Measurements from ENCODE around the gene PRPF40B.

The PRPF40B gene

DNA sequence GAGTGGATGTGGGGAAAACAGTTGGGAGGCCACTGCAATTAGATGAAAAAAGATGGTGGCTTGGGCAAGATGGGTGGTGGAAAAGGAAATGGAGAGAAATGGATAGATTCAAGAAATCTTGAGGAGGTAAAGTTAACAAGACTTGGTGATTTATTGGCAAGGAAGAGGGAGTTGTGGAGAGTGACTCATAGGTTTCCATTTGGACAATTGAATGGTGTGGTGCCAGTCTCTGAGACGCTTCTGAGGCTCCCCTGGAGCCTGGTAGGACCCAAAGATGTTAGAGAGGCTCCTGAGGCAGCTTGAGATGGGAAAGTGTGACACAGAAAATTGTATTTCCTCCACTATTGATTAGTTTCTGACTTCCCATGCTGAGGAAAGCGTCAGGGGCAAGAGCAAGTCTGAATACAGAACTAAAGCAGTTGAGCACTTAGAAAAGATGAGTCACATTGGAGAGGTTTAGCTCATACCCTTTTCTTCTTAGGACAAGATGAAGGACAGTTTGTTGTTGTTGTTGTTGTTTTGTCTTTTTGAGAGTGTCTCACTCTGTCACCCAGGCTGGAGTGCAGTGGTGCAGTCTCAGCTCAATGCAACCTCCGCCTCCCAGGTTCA, 4.5 kb downstream of the PRPF40B start:
- Histone ChIP-seq H3K9ac (ENCODE audit: low read depth, low read length) (no peak overlapping the region), H3K4me1 (ENCODE audit: control insufficient read depth, insufficient read depth, low read length) (0 out of 2 replicates have a peak, but pooled peaks cover 3% of the 10 kb centered on the region), H3K4me3 (ENCODE audit: low read depth, low read length) (no peak overlapping the region), H3K27ac (ENCODE audit: low read depth, low read length) (no peak overlapping the region), H3K36me3 (ENCODE audit: control insufficient read depth, insufficient read depth, low read length) (peaks cover 8% of the 10 kb centered on the region; the same call in 1 of the 2 replicates), H3K27me3 (ENCODE audit: control insufficient read depth, insufficient read depth, low read length) (no peaks in the 10 kb centered on the region), H3K9me3 (ENCODE audit: control insufficient read depth, insufficient read depth, low read length) (no peaks in the 10 kb centered on the region)

DNA sequence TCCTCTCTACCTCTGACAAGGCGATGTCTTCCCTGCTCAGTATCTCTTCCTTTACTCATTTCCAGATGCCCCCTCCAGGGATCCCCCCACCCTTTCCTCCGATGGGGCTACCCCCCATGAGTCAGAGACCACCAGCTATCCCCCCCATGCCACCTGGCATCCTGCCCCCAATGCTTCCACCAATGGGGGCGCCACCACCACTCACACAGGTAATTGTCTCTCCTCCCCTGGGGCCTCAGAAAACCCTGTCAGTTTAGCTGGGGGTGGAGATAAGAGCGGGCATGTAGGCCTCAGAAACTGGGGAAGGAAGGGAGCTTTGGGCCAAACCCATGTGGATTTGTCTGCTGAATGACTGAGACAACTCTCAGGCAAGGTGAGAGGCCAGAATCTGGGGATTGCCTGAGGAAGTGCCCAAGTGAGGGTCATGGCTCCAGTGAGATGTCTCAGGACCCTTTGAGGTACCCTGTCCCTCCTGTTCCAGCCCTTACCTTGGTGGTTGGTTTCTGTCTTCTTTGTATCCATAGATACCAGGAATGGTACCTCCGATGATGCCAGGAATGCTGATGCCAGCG, 8.1 kb downstream of the PRPF40B start:
- Histone ChIP-seq H3K9me3 (ENCODE audit: control insufficient read depth, insufficient read depth, low read length) (no peaks in the 10 kb centered on the region), H3K9ac (ENCODE audit: low read depth, low read length) (no peak overlapping the region), H3K4me3 (ENCODE audit: low read depth, low read length) (no peak overlapping the region), H3K4me1 (ENCODE audit: control insufficient read depth, insufficient read depth, low read length) (no peaks in the 10 kb centered on the region), H3K36me3 (ENCODE audit: control insufficient read depth, insufficient read depth, low read length) (peaks cover 25% of the 10 kb centered on the region; the same call in 1 of the 2 replicates), H3K27me3 (ENCODE audit: control insufficient read depth, insufficient read depth, low read length) (no peaks in the 10 kb centered on the region), H3K27ac (ENCODE audit: low read depth, low read length) (no peak overlapping the region)

DNA sequence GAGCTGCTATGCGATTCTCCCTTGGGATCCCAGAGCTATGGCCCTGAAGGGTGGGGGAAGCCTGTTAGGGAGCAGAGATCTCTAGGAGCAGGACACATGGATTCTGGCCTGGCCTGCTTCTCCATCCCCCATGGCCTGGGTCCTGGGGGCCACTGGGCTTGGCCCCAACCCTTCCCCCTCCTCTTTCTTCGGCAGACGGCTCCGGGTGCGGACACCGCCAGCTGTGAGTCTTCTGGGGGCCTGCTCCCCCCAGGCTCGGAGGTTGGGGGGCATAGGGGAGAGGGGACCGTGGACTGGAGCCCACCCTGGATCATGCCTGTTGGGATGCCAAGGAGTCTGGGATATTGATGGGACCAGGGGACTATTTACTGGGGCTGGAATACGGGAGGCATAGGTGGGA, 9.0 kb downstream of the PRPF40B start:
- H3K9ac ChIP-seq (ENCODE audit: low read depth, low read length) = no peak overlapping the region
- peaks cover 10% of the 10 kb centered on the region for H3K4me1 ChIP-seq (ENCODE audit: control insufficient read depth, insufficient read depth, low read length)
- H3K27ac ChIP-seq (ENCODE audit: low read depth, low read length) = no peak overlapping the region
- no peaks in the 10 kb centered on the region for H3K27me3 ChIP-seq (ENCODE audit: control insufficient read depth, insufficient read depth, low read length)
- H3K36me3 ChIP-seq (ENCODE audit: control insufficient read depth, insufficient read depth, low read length) = peaks cover 25% of the 10 kb centered on the region; the same call in 1 of the 2 replicates
- no peak overlapping the region for H3K4me3 ChIP-seq (ENCODE audit: low read depth, low read length)
- no peaks in the 10 kb centered on the region for H3K9me3 ChIP-seq (ENCODE audit: control insufficient read depth, insufficient read depth, low read length)

DNA sequence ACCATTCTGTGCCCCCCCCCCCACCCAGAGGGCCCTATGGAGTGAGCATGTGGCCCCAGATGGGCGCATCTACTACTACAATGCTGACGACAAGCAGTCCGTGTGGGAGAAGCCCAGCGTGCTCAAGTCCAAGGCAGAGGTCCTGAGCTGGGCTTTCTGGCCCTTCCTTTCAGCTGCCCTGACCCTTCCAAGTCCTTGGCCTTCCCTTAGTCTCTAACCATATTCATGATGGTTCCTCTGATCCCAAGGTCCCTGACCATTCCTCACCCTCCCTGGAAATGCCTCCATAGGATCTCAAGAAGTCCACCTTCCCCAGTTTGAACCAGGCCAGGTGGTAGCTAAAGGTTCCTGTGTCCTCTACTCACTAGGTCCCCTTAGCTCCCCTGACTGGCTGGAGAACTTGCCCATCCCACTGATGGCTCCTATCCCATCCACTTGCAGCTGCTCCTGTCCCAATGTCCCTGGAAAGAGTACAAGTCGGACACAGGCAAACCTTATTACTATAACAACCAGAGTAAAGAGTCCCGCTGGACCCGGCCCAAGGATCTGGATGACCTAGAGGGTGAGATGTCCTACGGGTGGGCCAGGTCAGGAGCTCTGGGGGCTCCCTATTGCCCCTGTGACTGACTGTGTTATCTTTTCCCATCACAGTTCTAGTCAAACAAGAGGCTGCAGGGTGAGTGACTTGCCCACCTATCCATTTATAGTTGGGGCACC, 9.8 kb downstream of the PRPF40B start:
- Histone ChIP-seq H3K4me1 (ENCODE audit: control insufficient read depth, insufficient read depth, low read length) (peaks cover 15% of the 10 kb centered on the region), H3K27ac (ENCODE audit: low read depth, low read length) (no peak overlapping the region), H3K4me3 (ENCODE audit: low read depth, low read length) (no peak overlapping the region), H3K9ac (ENCODE audit: low read depth, low read length) (no peak overlapping the region), H3K36me3 (ENCODE audit: control insufficient read depth, insufficient read depth, low read length) (peaks cover 30% of the 10 kb centered on the region), H3K9me3 (ENCODE audit: control insufficient read depth, insufficient read depth, low read length) (no peaks in the 10 kb centered on the region), H3K27me3 (ENCODE audit: control insufficient read depth, insufficient read depth, low read length) (no peaks in the 10 kb centered on the region)

DNA sequence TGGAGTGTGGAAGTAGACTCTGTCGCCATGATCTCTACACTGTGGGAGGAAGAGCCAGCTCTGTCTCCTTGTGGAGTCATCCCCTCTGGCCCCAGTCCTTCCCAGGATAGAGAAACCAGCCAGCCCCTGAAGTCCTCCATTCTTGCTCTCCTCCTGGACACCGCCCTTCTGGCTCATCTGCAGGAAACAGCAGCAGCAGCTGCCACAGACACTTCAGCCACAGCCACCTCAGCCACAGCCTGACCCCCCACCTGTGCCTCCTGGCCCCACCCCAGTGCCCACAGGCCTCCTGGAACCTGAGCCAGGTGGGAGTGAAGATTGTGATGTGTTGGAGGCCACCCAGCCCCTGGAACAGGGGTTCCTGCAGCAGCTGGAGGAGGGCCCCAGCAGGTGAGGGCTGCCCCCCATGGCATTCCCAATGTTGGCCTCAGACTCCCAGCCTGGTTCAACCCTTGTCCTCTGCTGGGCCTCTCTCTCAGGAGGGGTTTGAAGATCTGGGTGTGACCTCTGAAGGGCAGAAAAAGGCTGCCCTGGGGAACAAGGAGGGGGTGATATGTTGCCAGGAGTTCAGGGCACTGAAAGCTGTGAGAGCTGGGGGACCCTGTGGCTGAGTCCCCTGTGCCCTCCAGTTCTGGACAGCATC, 10.5 kb downstream of the PRPF40B start:
- no peaks in the 10 kb centered on the region for H3K27me3 ChIP-seq (ENCODE audit: control insufficient read depth, insufficient read depth, low read length)
- no peak overlapping the region for H3K4me3 ChIP-seq (ENCODE audit: low read depth, low read length)
- no peak overlapping the region for H3K9ac ChIP-seq (ENCODE audit: low read depth, low read length)
- no peaks in the 10 kb centered on the region for H3K9me3 ChIP-seq (ENCODE audit: control insufficient read depth, insufficient read depth, low read length)
- peaks cover 36% of the 10 kb centered on the region for H3K36me3 ChIP-seq (ENCODE audit: control insufficient read depth, insufficient read depth, low read length)
- H3K27ac ChIP-seq (ENCODE audit: low read depth, low read length) = no peak overlapping the region
- H3K4me1 ChIP-seq (ENCODE audit: control insufficient read depth, insufficient read depth, low read length) = peaks cover 15% of the 10 kb centered on the region

DNA sequence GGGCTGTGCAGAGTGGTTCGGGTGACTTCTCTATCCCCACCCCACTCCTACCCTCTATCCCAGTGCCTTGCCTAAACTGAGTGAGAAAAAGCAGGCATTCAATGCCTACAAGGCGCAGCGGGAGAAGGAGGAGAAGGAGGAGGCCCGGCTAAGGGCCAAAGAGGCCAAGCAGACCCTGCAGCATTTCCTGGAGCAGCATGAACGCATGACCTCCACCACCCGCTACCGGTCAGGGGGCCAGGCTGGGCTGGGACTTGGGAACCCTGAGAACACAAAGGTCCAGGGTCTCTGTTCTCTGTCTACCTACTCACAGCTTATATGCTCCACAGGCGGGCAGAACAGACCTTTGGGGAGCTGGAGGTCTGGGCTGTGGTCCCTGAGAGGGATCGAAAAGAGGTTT, 11.7 kb downstream of the PRPF40B start:
- Histone ChIP-seq H3K27me3 (ENCODE audit: control insufficient read depth, insufficient read depth, low read length) (no peaks in the 10 kb centered on the region), H3K27ac (ENCODE audit: low read depth, low read length) (no peak overlapping the region), H3K4me3 (ENCODE audit: low read depth, low read length) (no peak overlapping the region), H3K4me1 (ENCODE audit: control insufficient read depth, insufficient read depth, low read length) (peaks cover 15% of the 10 kb centered on the region), H3K9ac (ENCODE audit: low read depth, low read length) (no peak overlapping the region), H3K9me3 (ENCODE audit: control insufficient read depth, insufficient read depth, low read length) (no peaks in the 10 kb centered on the region), H3K36me3 (ENCODE audit: control insufficient read depth, insufficient read depth, low read length) (peaks cover 36% of the 10 kb centered on the region)

DNA sequence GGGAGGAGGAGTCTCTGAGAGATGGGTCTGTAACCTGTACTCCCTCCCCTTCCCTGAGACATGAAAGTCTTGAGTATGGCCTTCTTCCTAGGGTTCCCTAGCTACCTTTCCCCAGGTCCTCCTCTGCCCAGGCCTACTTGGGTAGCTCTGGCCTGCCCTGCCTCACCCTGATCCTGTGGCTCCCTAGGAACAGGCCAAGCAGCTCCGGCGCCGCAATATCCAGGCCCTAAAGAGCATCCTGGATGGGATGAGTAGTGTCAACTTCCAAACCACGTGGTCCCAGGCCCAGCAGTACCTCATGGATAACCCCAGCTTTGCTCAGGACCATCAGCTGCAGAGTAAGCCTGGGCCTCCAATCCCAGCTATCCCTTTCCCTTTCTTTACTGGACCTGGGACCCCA, 12.3 kb downstream of the PRPF40B start:
- H3K4me1 ChIP-seq (ENCODE audit: control insufficient read depth, insufficient read depth, low read length) = peaks cover 15% of the 10 kb centered on the region
- no peak overlapping the region for H3K4me3 ChIP-seq (ENCODE audit: low read depth, low read length)
- H3K27ac ChIP-seq (ENCODE audit: low read depth, low read length) = no peak overlapping the region
- H3K9ac ChIP-seq (ENCODE audit: low read depth, low read length) = no peak overlapping the region
- H3K36me3 ChIP-seq (ENCODE audit: control insufficient read depth, insufficient read depth, low read length) = peaks cover 36% of the 10 kb centered on the region
- no peaks in the 10 kb centered on the region for H3K9me3 ChIP-seq (ENCODE audit: control insufficient read depth, insufficient read depth, low read length)
- no peaks in the 10 kb centered on the region for H3K27me3 ChIP-seq (ENCODE audit: control insufficient read depth, insufficient read depth, low read length)

DNA sequence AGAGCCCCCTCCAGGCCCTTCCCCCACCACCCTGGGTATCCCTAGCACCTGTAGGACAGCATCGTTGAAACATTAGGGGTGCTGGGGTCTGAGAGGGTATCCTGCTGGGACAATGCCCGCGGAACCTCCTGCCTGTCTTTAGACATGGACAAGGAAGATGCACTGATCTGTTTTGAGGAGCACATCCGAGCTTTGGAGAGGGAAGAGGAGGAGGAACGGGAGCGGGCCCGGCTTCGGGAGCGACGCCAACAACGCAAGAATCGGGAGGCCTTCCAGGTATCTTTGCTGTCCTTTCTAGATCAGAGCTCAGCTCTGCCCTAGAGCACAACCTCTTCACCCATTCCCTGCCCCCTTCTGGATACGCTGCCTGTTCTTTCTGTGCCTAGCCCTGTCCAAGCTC, 13.2 kb downstream of the PRPF40B start:
- H3K27ac ChIP-seq (ENCODE audit: low read depth, low read length) = peak overlapping the region; percentile 30
- H3K4me1 ChIP-seq (ENCODE audit: control insufficient read depth, insufficient read depth, low read length) = peaks cover 15% of the 10 kb centered on the region
- no peak overlapping the region for H3K4me3 ChIP-seq (ENCODE audit: low read depth, low read length)
- H3K9me3 ChIP-seq (ENCODE audit: control insufficient read depth, insufficient read depth, low read length) = no peaks in the 10 kb centered on the region
- H3K36me3 ChIP-seq (ENCODE audit: control insufficient read depth, insufficient read depth, low read length) = peaks cover 36% of the 10 kb centered on the region
- H3K27me3 ChIP-seq (ENCODE audit: control insufficient read depth, insufficient read depth, low read length) = no peaks in the 10 kb centered on the region
- H3K9ac ChIP-seq (ENCODE audit: low read depth, low read length) = no peak overlapping the region

DNA sequence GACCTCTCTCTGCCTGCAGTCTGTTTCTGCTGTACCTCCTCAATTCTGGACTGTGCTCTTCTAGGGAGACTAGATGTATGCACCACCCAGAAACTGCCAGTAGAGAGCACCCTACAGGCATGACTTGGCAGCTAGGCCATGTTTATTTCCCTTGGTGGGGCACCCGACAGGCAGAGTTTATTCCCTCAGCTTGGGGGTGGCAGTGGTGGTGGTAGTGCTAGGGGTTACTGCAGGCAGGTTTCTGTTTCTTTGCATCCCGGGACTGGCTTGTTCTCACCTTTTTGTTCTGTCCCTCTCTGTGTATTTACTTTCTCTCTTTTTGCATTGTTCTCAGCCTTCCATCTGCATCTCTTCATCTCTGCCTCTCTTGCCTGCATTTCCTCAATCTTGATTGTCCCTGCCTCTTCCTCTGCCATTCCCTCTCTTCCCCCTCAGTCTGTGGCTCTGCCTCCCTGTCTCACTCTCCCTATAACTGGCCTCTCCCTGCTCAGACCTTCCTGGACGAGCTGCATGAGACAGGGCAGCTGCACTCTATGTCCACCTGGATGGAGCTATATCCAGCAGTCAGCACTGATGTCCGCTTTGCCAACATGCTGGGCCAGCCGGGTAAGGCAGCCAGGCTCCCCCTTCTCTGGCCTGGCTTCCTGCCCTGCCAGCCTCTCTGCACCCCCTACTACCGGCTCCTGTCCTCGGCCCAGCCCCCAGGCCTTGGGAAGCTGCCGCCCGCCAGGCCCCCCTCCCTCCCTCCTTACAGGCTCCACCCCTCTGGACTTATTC, 13.8 kb downstream of the PRPF40B start:
- Histone ChIP-seq H3K9me3 (ENCODE audit: control insufficient read depth, insufficient read depth, low read length) (no peaks in the 10 kb centered on the region), H3K27me3 (ENCODE audit: control insufficient read depth, insufficient read depth, low read length) (no peaks in the 10 kb centered on the region), H3K4me3 (ENCODE audit: low read depth, low read length) (no peak overlapping the region), H3K4me1 (ENCODE audit: control insufficient read depth, insufficient read depth, low read length) (peaks cover 15% of the 10 kb centered on the region), H3K36me3 (ENCODE audit: control insufficient read depth, insufficient read depth, low read length) (peaks cover 36% of the 10 kb centered on the region), H3K27ac (ENCODE audit: low read depth, low read length) (peak overlapping the region; percentile 57), H3K9ac (ENCODE audit: low read depth, low read length) (0 out of 2 replicates have a peak overlapping the region, but pooled peaks have one; percentile 22)

DNA sequence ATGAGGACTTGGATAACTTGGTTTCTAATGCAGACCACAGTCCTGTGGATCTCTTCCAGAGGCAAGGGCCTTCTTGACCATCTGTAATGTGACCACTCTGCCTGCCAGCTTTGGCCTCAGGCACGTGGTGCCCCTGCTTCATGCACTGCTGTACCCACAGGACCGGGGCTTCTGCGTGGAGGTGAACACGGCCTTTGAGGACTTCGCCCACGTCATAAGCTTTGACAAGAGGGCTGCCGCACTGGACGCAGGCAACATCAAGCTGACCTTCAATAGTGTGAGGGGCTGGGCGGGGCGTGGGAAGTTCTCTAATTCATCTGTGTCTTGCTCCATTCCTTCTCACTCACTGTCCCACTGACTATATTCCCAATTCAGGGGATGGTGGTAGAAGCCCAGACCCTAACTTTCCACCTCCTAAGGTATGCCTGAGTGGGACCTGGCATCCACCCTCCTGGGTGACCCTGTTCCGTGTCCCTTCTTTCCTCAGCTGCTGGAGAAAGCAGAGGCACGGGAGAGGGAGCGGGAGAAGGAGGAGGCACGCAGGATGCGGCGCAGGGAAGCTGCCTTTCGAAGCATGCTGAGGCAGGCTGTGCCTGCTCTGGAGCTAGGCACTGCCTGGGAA, 18.5 kb downstream of the PRPF40B start:
- Histone ChIP-seq H3K4me1 (ENCODE audit: control insufficient read depth, insufficient read depth, low read length) (peaks cover 10% of the 10 kb centered on the region), H3K4me3 (ENCODE audit: low read depth, low read length) (no peak overlapping the region), H3K9ac (ENCODE audit: low read depth, low read length) (no peak overlapping the region), H3K27ac (ENCODE audit: low read depth, low read length) (no peak overlapping the region), H3K27me3 (ENCODE audit: control insufficient read depth, insufficient read depth, low read length) (no peaks in the 10 kb centered on the region), H3K9me3 (ENCODE audit: control insufficient read depth, insufficient read depth, low read length) (no peaks in the 10 kb centered on the region), H3K36me3 (ENCODE audit: control insufficient read depth, insufficient read depth, low read length) (peaks cover 63% of the 10 kb centered on the region)

Data from HUES48 (cell line).